IMR-90 (cell line): ENCODE data around the gene SKAP1.

Source experiments
- FOS ChIP-seq: fragments of 150-350 bp; IDR thresholded peaks from 2 replicates; pipeline ENCODE4 v1.6.1; 2016; ENCODE audit warnings: low read depth, low read length
- TF ChIP-seq, protein P1 (sequence below): conservative IDR thresholded peaks from 2 replicates; pipeline ENCODE4 v1.5.1; 2012; ENCODE audit warnings: mild to moderate bottlenecking, low read depth, low read length, improper control_type of control experiment

DNA sequence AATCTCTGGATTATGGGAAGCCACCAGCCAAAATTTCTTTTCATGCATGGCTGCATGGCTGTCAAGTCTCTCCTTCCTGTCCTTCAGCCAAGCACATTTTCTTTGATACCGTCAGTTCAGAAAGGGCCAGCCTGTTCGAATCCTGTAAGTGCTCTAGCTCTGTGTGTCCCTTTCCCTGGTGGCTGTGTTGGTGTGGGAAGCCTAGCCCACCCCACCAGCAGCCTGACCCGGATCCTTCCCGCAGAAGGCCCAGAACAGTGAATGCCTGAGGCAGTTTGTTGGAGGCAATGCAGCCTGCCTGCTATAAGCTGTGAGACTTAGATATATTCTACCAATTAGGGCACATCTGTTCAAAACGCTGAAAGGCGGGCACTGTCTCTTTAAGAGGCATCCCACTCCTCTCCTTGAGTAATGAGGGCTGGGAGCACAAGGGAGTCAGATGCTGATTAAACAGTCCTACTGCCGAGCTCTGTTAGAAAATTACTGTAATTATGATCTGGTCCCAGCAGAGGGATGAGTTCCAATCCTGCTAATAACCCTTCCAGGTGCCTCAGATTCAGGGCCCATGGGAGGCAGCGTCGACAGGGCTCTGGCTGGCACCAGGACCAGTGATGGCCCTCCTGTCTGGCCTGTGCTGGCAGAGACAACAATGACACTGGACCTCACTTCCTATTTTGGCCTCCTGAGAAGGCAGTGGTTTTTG lies 304.0 kb downstream of the SKAP1 start:
- TF ChIP-seq, protein P1, sequence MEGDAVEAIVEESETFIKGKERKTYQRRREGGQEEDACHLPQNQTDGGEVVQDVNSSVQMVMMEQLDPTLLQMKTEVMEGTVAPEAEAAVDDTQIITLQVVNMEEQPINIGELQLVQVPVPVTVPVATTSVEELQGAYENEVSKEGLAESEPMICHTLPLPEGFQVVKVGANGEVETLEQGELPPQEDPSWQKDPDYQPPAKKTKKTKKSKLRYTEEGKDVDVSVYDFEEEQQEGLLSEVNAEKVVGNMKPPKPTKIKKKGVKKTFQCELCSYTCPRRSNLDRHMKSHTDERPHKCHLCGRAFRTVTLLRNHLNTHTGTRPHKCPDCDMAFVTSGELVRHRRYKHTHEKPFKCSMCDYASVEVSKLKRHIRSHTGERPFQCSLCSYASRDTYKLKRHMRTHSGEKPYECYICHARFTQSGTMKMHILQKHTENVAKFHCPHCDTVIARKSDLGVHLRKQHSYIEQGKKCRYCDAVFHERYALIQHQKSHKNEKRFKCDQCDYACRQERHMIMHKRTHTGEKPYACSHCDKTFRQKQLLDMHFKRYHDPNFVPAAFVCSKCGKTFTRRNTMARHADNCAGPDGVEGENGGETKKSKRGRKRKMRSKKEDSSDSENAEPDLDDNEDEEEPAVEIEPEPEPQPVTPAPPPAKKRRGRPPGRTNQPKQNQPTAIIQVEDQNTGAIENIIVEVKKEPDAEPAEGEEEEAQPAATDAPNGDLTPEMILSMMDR, result no peak
- no peak for TF ChIP-seq FOS
